ENCODE data around the gene ZNF662.

Gene ZNF662

DNA sequence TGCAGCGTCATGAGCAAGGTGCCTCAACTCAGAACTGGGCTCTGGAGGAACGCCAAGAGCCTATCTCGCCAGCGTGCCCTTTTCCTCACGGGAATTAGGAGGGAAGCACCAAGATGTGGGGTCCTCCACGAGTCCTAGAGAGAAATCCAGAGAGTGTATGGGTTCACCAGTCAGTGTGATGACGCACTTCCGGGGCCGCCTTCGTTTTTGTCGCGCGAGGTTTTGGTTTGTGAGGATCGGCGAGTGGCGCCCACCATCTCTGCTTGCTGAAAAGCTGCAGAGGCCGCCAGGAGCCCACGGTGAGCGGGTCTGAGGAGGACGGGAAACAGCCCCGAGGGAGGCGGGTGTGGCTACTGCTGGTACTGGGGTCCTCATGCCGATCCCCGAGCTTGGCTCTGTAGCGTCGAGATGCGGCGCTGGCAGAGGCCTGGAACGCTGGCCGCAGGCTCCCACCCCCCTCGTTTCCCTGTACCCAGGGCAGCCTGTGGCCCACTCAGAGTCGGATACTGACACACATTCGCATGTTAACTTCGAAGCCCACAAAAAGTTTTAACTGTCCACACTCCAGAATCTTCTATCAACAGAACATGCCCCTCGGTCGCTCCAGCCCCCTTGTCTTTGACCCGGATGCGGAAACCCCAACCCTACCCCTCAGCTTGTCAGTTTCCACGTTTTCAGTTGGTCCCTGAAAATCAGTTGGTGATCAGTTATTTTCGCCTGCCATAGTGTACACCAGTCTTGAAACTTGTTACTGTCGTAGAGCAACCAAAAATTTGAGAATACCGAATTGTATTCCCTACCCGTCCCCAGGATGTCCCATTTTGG lies 30.4 kb downstream of the ZNF662 start:
- no peak for DNase-seq (ENCODE audit: low read depth)

DNA sequence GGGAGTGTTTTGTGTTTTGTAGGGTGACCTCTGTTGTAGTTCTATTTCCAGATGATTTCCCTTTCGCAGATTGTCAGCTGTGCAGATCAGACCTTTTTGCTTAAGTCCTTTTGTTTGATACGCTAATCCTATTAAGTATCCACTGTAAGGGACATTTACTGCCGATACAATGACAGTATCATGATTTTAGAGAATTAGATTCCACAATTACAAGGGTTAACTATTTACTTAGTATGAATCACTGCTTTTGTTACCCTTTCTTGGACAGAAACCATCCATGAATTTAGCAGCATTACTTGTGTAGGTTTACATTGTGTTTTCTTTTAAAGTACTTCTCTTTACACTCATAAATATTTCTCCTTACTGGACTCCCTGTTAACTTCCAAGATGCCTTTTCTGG lies 31.4 kb downstream of the ZNF662 start:
- no peak for DNase-seq (ENCODE audit: low read depth)

- DNase-seq (ENCODE audit: low read depth) = no peak
Observed at GRCh38 chr3:42942693-42943092, 36.8 kb downstream of the ZNF662 start.

GRCh38 chr3:42946050-42946449 lies 40.1 kb downstream of the ZNF662 start:
- no peak for DNase-seq (ENCODE audit: low read depth)

DNA sequence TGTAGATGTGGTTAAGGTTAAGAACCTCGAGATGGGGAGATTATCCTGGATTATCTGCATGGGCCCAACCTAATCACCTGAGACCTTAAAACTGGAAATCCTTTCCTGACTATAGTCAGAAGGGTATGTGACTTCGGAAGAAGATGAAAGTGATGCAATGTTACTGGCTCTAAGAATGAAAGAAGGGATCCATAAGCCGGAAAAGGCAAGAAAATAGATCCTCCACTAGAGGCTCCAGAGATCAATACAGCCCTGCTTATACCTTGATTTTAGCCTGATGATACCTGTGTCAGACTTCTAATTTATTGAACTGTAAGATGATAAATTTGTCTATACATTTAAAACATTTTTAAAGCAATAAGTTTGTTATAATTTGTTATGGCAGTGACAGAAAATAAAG lies 51.6 kb downstream of the ZNF662 start:
- no peak for DNase-seq (ENCODE audit: low read depth)

DNA sequence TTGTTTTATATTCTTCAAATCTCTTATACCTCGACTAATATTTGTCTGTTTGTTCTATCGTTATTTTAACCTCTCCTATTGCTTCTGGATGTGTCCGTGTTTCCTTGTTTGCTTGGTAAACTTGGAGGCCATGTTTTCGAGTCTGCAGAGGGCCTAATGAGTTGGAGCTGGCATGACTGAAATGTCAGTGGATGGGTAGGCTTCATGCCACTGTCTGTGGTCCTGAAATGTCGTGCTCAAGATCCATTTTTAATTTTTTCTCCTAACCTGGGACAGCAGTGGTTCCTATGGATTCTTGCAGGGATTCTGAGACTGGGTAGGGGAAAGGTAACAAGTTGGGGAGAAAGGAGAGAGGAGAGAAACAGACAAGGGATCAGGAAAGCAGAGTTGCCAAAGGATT lies 54.3 kb downstream of the ZNF662 start:
- no peak for DNase-seq (ENCODE audit: low read depth)

DNA sequence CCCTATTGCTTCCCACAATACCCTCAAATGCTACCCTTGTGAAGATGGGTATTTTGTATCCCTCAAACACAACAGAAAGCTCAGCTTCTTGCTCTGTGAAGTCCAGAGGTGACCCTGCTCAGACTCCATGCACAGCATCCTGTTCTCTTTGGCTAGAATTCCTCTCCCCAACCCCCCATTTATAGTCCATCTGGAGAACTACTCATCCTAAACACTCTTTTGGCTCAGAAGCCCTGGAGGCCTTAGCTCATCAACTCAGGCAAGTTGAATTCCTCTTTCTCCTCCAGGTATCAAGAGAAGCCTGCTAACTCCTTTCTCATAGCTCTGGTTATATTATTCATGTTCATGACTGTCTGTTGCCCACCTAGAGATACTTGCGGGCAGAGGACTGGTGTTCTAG lies 54.8 kb downstream of the ZNF662 start:
- no peak for DNase-seq (ENCODE audit: low read depth)

- peak; percentile 19 for DNase-seq (ENCODE audit: low read depth)
Observed at GRCh38 chr3:42961633-42962032, 55.7 kb downstream of the ZNF662 start.

GRCh38 chr3:42963269-42963668 lies 57.3 kb downstream of the ZNF662 start:
- no peak for DNase-seq (ENCODE audit: low read depth)

DNA sequence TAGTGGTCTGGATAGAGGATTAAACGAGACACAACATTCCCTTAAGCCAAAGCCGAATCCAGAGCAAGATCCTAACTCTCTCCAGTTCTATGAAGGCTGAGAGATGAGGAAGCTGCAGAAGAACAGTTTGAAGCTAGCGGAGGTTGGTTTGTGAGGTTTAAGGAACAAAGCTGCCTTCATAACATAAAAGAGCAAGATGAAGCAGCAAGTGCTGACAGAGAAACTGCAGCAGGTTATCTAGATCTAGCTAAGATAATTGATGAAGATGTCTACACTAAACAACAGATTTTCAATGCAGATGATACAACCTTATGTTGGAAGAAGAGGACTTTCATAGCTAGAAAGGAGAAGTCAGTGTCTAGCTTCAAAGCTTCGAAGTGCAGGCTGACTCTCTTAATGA lies 58.3 kb downstream of the ZNF662 start:
- no peak for DNase-seq (ENCODE audit: low read depth)

Measured in activated T-cell treated with anti-CD3 and anti-CD28 coated beads for 1 hour (primary cell).